GM18499 (cell line): ENCODE results near the gene RAPGEF4.
"Not testable (repeated sequence)": the region's sequence is repeated elsewhere in the genome, so short reads cannot be mapped to it uniquely, and the experiment has no call there.

Experiments used
- ATAC-seq: cut with Tn5 transposase; IDR thresholded peaks from one replicate; pipeline ENCODE4 v1.9.1; 2021; ENCODE audit warnings: moderate number of reproducible peaks; ENCODE audit not compliant: insufficient read depth, unreplicated experiment

The RAPGEF4 gene

DNA sequence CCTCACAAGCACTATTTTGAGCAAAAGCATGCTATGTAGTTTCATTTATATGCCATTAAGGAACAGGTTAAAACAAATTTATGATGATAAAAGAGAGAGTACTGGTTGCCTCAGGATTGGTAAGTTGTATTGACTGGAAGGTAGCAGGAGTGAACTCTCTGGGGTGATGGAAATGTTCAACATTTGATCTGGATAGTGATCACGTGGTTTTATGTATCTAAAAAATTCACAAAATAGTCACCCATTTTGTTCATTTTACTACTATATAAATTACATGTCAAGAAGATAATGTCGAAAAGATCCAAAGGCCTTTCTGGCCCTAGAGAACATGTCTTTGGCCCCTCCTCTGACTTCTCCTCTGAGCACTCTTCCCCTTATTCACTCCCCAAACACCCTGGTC lies 10.4 kb upstream of the RAPGEF4 start:
- ATAC-seq: no peak

GRCh38 chr2:172725746-172726145 lies 9.9 kb upstream of the RAPGEF4 start:
- ATAC-seq: no peak

DNA sequence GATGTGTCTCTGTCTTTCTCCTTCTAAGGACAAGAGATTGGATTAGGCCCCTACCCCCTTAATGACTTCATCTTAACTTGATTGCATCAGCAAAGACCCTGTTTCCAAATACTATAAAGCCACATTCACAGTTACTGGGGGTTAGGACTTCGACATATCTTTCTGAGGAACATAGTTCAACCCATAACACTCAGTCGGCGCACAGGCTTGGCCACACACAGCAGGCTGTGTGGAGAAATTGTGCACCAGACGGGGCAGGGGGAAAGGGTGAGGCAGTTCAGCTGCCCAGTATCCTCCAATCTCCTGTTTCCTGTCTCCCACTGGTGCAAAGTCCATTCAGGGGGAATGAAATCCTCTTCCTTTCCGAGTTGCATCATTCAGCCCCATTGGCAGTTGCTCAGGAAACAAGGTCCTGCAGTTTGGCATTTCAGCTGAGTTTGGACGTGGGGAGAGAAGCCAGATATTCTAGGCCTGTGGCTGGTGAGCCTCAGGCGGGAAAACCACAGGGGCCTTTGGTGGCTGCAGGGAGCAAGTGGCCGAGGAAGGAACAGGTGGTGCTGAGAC lies 9.4 kb upstream of the RAPGEF4 start:
- no peak for ATAC-seq

DNA sequence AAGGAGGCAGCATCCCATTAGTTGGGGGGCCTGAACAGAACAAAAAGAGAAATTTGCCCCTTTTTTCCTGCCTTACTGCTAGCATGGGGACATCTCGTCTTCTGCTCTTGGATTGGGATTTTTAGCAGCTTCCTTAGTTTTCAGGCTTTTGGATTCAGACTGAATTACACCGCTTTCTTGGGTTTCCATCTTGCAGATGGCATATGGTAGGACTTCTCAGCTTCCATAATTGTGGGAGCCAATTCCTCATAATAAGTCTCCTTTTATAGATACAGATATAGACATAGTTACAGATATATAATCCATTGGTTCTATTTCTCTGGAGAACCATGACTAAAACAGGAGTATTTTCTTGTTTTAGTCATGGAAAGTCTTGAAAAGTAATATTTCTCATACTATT lies 5.2 kb upstream of the RAPGEF4 start:
- ATAC-seq: no peak

DNA sequence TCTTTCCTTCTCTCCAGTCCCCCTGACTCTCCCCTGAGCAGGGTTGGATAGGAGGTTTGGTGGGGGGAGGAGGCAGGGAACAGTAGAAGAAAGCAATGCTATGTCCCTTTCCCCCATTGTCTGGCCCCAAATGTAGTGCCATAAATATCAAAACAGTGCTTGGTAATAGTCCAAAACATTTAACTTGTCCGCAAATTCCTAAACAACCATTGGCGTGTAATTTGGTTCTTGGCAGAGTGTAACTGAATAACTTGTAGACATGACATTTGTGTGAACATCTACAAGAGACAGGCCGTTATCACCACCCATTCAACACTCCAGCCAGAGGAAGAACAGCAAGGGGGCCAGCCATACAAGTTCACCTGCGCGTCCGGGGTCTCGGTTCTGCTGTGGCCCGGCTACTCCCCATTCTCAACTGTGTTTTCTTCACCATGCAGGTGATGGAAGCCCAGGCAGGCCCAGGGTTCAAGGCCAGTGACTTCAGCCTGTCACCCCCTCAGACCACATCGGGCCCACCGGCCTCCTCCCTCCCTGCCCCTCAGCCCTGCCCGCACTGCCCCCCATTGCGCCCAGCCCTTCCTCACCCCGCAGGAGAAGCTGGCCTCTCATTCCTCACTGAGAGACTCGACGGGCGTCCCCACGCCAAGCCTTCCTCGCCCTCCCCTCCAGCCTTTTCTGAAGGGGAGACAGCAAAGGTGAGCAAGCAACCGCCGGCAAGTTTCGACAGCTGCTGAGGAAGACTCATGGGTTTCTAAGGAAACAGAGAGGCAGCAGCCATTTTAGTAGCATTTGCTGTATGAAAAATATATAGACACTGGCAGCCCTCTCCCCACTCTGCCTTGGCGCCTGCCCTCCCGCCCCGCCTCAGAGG lies 699 bp upstream of the RAPGEF4 start:
- no peak for ATAC-seq

- no peak for ATAC-seq
Observed at GRCh38 chr2:172736424-172737174, 954 bp downstream of the RAPGEF4 start.

DNA sequence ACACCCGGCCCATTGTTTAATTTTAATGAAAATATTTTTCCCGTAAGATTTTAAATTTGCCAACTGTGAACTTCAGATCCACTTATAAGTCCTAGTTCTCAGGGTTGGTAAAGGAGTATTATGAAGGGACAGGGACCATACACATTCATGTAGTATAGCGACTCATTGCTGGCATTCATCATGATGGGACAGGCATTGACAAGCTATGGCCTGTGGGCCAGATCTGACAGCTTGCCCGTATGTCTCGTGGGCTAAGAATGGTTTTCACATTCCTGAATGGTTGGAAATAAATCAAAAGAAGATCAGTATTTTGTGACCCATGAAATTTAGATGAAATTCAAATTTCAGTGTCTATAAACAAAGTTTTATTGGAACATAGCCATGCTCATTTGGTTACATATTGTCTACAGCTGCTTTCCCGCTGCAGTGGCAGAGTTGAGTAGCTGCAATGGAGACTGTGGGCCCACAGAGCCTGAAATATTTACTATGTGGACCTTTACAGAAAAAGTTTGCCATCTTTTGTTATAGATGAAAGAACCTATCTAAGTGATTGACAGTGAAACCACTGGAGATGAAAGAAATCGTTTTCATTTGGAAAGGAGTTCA lies 4.1 kb downstream of the RAPGEF4 start:
- ATAC-seq: no peak

DNA sequence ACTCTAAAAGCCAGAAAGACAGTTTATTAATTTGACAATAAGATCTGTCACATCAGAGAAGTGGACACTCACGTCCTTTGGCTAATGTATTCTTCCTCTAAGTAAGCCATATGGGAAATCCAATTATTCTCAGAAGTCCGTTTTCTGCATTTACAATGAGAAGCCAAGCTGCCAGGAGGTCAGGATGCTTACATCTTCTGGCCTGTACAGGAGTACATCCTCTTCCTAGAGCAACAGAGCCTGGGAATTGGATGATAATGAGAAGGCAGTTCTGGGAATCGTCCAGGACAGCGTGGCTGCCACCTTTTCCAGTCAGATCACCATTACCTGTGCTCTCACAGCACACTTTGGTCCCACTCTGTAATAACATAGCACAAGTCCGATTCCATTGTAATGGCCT lies 5.2 kb downstream of the RAPGEF4 start:
- no peak for ATAC-seq

DNA sequence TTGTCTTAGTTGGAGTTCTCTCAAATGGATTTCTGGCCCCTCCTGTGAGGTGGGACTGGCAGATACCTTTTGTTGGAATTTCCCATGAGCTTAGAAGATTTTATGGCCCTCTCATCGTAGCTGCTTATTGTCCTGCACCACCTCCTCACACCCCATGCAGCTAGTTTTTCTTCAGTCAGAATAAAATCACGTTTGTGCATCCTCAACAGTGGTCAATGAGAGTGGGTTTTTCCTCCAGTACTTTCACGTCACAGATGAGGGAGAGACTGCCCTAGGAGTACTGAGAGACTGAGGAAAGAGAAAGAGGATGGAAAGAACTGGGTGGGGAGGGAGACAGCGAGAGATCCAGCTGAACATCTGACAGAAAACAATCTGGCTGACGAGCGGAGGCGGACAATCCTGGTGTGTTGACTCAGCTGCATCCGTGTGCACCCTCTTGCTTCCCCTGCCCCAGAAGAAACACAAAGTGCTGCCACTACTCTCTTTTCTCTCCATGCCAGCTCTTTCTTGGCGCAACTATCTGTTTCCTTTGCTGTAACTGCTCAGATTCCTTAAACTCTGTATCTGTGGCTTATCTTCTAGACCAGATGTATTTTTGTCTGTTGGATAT lies 7.4 kb downstream of the RAPGEF4 start:
- no peak for ATAC-seq

DNA sequence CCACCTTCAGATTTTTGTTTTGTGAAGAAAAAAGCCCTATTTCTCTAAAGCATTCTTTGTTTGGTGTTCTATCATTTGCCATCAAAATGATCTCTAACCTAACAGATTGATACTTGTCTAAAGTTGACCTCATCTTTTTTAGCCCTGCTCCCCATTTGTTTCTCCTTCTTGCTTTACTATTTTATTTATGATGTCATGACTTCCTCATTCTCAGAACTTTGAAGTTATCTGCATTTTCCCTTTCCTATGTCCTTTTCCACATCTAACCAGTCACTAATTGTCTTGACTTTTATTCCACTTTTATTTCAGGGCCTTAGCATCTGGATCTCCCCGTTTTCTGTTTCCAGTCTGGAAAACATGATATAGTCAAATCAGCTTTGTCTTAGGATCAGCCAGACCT lies 8.3 kb downstream of the RAPGEF4 start:
- ATAC-seq: no peak

DNA sequence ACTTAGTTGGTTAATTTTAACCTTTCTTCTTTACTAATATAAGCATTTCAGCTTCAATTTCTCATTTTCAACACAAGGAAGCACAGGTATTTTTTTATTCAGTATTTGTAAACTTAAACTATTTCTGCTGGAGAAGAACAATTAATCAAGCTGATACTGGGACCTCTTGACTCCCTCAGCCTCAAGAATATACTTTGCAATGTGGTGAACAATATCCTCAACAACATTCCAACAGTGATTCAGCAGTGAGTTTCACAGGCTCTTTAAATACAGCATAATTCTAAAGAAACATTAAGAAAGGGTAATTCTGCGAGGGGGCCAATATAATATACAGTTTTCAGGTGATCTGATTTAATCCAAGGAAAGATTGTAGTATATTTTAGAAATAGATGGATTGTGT lies 10.0 kb downstream of the RAPGEF4 start:
- no peak for ATAC-seq

DNA sequence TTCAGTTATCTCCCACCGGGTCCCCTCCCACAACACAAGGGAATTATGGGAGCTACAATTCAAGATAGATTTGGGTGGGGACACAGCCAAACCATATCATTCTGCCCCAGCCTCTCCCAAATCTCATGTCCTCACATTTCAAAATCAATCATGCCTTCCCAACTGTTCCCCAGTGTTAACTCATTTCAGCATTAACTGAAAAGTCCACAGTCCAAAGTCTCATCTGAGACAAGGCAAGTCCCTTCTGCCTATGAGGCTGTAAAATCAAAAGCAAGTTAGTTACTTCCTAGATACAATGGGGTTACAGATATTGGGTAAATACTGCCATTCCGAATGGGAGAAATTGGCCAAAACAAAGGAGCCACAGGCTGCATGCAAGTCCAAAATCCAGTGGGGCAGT lies 12.9 kb downstream of the RAPGEF4 start:
- ATAC-seq: not testable (repeated sequence)

DNA sequence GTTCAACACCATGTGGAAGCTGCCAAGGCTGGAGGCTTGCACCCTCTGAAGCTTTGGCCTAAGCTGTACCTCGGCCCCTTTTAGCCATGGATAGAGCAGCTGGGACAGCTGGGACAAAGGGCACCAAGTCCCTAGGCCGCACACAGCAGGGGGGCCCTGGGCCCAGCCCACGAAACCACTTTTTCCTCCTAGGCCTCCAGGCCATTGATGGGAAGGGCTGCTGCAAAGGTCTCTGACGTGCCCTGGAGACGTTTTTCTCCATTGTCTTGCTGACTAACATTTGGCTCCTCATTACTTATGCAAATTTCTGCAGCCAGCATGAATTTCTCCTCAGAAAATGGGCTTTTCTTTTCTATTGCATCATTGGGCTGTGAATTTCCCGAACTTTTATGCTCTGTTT lies 13.7 kb downstream of the RAPGEF4 start:
- no peak for ATAC-seq

GRCh38 chr2:172751564-172751963 lies 15.9 kb downstream of the RAPGEF4 start:
- no peak for ATAC-seq

DNA sequence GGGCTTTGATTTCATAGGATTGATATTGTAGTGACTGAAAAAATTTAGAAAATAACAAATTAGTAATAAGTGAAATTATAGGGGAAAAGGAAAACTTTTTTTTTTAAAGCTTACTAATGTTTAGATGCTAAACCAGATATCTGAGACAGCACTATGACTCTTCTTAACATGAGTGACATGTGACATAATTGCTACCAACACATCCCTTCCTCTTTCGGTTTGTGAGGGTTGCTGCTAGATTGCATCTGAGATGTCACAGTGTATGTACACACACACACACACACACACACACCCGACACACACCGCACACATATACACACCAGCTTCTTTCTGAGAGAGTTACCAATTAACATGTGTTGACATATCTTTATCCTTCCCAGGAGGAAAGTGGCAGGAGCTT lies 18.0 kb downstream of the RAPGEF4 start:
- ATAC-seq: no peak

GRCh38 chr2:172759441-172759840 lies 23.8 kb downstream of the RAPGEF4 start:
- ATAC-seq: no peak

GRCh38 chr2:172761306-172761705 lies 25.7 kb downstream of the RAPGEF4 start:
- ATAC-seq: no peak

GRCh38 chr2:172762574-172762973 lies 26.9 kb downstream of the RAPGEF4 start:
- ATAC-seq: no peak

- no peak for ATAC-seq
Observed at GRCh38 chr2:172763079-172763478, 27.4 kb downstream of the RAPGEF4 start.

- ATAC-seq: no peak
Observed at GRCh38 chr2:172765662-172766061, 30.0 kb downstream of the RAPGEF4 start.

GRCh38 chr2:172768401-172768800 lies 32.8 kb downstream of the RAPGEF4 start:
- ATAC-seq: no peak
